DMS 273 (cell line): ENCODE measurements around the gene CHID1.

ENCODE experiments used
- DNase-seq: peaks from one replicate; lab custom pipeline; 2025; ENCODE audit not compliant: unreplicated experiment; lab: John Stamatoyannopoulos, UW

The CHID1 gene

DNA sequence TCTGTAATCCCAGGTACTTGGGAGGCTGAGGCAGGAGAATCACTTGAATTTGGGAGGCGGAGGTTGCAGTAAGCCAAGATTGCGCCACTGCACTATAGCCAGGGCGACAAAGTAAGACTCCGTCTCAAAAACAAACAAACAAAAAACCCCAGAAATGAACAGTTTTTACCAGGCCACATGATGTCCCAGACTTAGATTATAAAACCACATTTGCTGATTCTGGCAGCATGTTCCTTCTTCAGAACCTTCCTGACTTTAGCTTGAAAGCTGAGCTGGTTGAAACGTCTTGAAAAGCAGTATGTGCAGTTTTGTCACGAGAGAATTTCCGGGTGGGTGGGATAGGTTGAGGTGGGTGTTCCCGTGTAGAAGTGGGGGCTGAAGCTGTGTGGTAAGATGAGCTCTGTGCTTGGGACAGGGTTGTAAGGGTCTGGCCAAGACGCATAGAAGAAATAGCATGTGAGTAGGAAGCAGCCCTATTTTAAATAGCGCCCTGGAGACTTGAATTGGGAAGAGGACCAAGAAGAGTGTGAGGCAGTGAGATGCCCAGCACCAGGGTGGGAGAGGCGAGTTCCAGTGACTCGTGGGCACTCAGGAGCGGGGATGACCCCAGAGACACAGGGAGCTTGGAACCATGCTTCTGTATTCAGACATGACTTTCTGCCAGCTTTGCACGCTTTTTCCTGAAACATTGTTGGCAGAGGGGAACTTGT, 22.7 kb upstream of the CHID1 start:
- no peak for DNase-seq

- no peak for DNase-seq
These were observed 21.8 kb upstream of the CHID1 start for GRCh38 chr11:932435-932834.

DNA sequence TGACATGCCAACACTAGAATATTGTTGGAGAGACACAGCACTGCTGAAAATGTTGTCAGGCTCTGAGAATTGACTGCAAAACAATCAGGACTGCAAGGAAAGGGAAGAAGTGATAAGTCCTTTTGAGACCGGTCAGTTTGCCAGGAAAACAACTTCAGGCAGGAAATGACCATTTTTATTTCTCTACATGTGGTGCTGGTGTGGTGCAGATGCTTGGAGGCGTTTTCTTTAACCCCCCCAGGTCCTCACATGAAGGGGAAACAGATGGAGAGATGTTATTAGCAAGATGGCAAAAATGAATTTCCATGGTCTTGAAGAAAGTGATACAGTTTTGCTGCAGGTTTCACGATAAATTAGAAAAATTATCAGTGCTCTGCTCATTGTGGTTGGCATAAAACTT, 20.8 kb upstream of the CHID1 start:
- no peak for DNase-seq

GRCh38 chr11:929405-929804, 18.8 kb upstream of the CHID1 start:
- DNase-seq = no peak

DNA sequence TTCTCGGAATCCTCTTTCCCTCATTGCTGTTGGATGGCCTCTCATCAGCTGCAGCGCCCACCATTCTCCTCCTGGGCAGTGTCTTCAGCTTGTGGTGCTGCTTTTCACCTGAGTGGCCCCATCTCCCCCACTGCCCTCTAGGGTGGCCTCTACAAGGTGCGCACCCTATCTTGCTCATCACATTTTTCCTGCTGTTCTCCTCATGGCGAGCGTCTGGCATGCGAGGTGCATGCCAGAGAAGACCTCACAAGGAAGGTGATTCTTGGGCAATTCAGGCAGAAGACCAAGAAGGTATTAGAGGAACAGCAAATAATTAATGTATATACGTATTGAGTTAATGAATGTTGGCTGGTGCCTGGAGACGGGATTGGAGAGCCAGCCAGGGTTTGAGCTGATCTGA, 18.2 kb upstream of the CHID1 start:
- no peak for DNase-seq

- DNase-seq = no peak
These were observed 17.3 kb upstream of the CHID1 start for GRCh38 chr11:927871-928270.

DNA sequence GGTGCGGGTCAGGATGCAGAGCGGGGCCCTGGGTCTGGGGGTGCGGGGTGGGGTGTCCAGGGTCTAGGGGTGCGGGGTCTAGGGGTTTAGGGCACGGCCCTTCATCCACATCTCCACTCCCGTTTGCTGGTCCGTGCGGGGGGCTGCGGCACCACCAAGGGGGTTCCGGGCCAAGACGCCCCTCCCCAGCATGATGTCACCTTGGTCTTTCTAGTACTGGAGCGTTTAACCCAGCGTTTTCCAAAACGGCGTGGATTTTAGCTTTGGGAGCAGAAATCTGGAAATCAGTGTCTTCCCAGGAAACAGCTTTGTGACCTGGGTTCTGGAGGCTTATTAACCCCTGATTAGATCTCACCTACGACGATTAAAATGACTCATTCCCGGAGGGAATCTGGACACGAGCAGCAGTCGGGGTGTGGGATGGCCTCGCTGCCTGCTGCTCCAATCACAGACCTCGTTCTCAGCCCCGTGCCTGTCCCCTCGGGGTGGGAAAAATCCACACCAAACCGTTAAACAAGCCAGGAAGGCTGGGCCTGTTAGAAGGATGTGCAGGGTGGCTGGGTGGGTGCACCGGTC, 15.8 kb upstream of the CHID1 start:
- peak; percentile 46 for DNase-seq

GRCh38 chr11:925496-926301, 15.1 kb upstream of the CHID1 start, which contains the start of gene AP2A2:
TSS of gene AP2A2 (plus strand) at chr11:925870. CDS start at chr11:926022, 152 bp downstream.
- DNase-seq = peak; percentile 95

DNA sequence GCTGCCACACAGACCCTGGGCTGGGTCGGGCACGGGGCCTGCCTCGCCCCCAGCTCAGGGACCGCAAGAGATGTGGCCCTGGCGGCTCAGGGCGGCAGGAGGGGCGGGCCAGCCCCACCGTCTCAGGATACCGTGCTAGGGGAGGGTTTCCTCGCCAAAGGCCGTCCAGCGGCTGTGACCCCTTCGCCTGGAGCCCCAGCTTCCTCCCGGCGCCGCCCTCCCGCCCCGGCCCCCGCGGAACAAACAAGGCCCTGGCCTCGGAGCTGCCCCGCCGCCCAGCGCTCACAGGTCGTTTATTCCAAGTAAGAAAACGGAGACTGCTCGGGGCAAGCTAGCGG, 14.5 kb upstream of the CHID1 start:
- peak; percentile 50 for DNase-seq

DNA sequence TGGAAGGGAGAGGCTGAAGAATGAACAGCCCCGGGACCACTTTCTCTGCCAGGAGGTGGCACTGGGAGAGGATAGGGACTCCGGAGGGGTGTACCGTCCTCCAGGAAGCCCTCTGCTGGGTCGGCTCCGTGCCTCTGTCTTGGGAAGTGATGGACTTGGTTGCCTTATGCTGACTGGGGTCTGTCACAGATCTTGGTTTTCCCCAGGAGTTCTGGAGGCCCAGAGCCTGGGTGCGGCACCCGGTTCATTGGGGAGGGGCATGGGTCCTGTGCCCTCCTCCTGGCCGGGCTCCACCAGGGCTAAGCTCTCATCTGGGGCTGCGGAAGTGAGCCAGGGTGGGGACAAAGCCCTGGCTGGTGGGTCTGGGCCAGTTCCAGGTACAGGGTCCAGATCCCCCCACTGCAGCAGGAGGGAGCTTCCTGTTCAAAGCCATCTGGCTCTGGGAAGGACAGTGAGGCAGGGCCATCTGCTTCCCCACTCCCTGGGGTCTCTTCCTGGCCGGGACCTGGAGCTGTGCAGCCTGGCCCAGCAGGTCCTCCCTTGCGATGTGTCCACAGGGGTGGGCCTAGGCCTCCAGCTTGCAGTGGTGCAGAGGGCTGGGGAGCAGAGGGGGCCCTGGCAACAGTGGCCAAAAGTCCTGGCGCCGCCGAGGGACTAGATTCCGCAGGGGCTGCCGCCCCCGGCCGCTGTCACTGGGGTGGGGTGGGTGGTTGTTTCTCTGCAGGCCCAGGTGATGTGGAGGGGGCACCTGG, 14.0 kb upstream of the CHID1 start:
- peak; percentile 73 for DNase-seq

DNA sequence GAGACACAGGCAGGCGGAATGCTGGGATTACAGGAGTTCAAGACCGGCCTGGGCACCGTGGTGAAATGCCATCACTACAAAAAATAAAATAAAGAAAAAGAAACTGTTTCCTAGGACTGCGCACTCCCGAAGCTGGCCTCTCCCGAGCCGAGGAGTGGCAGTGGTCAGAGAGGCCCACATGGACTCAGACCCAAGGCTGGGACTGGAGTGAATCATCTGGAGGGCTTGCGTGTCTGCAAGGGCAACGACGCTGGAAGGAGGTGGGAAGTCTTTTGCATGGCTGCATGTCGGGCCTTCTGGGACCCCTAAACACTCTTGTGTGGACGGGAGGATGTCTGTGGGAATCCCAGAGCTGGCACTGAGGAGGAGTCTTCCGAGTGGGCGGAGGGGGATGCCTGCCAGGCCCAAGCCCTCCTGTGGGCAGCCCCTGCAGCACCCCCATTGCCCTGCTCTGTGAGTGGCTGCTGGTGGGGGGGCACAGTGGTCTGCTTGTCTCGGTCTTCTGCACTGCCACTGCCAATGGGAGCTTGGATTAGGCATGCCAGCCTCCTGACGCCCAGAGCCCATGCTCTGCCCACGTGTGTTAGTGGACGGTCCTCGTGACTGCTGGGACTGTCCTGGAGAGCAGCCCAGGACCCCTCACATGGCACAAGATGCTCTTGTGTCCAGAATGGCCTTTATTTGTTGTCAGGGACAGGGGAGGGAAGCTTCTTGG, 13.2 kb upstream of the CHID1 start:
- DNase-seq = no peak

GRCh38 chr11:921921-922678, 11.5 kb upstream of the CHID1 start:
- DNase-seq = peak; percentile 20

DNA sequence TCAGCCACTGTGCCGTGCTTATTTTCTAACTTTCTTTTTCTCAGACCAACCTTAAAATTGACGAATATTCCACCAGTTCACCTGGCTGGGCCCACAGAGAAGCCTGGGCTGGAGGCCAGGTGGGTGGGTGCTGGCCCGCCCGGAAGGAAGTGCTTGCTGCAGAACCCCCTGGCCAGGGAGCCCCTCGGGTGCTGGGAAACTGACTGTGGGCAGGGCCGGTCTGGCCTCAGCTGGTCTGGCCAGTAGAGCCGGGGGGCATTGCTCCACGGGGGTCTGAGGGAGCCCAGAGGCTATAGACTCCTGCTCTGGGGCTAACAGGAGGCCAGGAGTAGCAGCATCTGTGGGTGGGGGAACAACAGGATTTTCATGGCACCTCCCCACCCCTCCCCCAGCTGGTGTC, 6.8 kb upstream of the CHID1 start:
- DNase-seq = no peak

- no peak for DNase-seq
These were observed 4.3 kb upstream of the CHID1 start for GRCh38 chr11:914747-915501.

DNA sequence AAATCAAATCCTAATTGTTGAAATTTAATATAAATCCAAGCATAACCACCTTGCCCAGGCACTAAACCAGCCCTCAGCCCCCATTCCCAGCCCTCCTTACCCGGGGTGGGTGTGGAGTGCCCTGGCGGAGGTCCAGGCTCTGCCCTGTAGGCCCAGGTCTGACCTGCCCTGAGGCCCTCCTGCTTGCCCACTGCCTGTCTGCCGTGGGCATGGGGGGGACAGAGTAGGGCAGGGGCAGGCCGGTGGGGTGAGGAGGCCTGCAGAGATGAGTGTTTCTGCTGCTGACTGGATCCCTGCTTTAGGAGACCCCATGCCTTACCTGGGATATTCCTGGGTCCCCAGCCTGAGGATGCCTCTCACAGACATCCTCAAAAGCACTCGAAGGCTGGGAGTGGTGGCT, 3.6 kb upstream of the CHID1 start:
- DNase-seq = no peak

DNA sequence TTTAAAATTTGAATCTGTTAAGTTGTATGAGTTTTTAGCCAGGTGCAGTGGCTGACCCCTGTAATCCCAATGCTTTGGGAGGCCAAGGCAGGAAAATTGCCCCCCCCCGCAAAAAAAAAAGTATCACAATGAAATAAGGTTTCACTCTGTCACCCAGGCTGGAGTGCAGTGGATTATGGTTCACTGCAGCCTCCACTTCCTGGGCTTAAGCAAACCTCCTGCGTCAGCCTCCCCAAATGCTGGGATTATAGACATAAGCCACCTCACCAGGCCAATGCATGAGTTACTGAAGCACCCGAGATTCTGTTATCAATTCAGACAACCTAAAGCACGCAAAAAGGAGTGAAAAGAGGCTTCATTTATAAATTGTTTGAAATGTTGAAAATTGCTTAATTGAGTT, 2.4 kb upstream of the CHID1 start:
- DNase-seq = no peak

- DNase-seq = peak; percentile 13
These were observed 1.7 kb upstream of the CHID1 start for GRCh38 chr11:912266-912665.

- DNase-seq = no peak
These were observed 1.2 kb upstream of the CHID1 start for GRCh38 chr11:911890-912219.

- peak; percentile 72 for DNase-seq
These were observed 650 bp upstream of the CHID1 start for GRCh38 chr11:911031-911889.
